ENCODE results near the gene CLEC19A.
A peak's percentile ranks its signal among the peaks of the same experiment; 100 is the strongest.

Gene CLEC19A

DNA sequence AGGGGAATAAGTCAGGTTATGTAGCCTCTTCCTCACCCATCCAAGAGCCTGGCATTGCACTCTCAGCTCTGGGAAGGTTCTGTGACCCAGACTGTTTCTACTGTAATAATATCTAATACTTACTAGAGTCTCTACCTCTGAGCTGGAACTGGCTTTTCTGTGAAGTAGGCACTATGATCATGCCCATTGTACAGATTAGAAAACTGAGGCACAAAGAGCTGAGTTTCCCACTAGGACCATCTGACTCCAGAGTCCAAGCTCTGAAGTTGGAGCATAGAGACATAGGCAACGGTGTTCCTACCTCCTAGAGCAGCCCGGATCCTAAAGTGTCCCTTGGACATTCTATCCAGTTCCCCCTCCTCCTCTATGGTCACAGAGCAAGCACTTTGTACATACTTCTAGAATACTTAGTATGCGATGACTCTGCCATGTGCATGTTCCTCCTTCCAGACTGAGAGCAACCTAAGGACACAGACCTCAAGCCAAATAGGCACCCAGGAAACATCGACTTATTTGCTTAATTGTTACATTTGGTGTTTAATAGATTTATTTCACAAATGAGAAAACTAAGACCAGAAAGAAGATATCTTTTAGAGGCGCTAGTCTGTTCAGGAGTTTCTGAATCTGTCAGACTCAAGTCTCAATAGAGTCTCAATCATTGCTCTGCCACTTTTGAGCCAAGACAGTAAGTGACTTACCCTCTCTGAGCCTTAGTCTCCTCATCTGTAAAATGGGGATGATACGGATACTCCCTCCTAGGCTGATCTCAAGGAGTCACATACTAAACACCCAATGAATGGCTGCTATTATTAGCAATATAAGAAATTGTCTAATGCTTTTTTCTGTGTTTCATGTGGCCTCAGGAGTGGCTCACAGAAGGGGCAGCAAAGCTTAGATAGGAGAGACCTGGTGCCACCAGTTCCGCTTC, 3.6 kb downstream of the CLEC19A start:
- TF ChIP-seq, protein P1, sequence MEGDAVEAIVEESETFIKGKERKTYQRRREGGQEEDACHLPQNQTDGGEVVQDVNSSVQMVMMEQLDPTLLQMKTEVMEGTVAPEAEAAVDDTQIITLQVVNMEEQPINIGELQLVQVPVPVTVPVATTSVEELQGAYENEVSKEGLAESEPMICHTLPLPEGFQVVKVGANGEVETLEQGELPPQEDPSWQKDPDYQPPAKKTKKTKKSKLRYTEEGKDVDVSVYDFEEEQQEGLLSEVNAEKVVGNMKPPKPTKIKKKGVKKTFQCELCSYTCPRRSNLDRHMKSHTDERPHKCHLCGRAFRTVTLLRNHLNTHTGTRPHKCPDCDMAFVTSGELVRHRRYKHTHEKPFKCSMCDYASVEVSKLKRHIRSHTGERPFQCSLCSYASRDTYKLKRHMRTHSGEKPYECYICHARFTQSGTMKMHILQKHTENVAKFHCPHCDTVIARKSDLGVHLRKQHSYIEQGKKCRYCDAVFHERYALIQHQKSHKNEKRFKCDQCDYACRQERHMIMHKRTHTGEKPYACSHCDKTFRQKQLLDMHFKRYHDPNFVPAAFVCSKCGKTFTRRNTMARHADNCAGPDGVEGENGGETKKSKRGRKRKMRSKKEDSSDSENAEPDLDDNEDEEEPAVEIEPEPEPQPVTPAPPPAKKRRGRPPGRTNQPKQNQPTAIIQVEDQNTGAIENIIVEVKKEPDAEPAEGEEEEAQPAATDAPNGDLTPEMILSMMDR (IDR thresholded peaks at IDR 0.05; ENCODE audit: extremely low read depth, insufficient read depth, missing control alignments): no peak
- DNase-seq (ENCODE audit: low spot score): no peak
- in situ Hi-C loops (cut with MboI; ENCODE audit: low pct_unique_long_range_greater_than_20kb, low sequenced_read_pairs, unreplicated experiment): no loop called here

DNA sequence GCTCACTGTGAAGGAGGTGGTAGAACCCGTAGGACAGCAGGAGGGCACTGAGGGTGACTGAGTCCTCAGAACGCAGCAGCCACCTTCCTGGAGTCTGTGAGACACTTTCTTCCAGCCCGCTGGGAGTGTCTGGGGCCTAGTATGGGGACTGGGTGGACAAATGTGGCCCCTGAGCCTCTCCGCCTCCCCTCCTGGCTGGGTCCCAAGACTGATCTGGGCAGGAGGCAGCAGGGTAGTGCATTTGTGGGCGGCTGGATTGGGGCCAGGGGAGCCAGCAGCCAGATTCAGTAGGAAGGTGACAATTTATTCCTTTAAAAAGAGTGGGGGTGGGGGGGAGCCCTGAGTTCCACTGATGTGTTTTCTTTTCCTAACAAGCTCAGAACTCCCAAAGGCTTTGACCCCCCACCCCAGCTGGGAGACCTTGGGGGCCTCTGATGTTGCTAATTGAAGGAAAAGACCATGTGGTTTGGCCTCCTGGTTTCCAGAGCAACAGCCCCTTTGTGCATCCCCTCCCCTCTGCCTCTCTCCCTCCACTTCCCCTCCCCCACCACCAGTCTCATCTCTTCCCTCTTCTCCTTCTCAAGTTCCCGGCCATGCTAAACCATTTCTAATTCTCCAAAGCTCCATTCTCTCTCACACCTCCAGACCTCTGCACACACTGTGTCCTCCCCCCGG, 4.4 kb downstream of the CLEC19A start:
- no peak for DNase-seq (ENCODE audit: low spot score)
- in situ Hi-C loops (cut with MboI; ENCODE audit: low pct_unique_long_range_greater_than_20kb, low sequenced_read_pairs, unreplicated experiment): no loop called here
- TF ChIP-seq, protein P1 (IDR thresholded peaks at IDR 0.05; ENCODE audit: extremely low read depth, insufficient read depth, missing control alignments): no peak

DNA sequence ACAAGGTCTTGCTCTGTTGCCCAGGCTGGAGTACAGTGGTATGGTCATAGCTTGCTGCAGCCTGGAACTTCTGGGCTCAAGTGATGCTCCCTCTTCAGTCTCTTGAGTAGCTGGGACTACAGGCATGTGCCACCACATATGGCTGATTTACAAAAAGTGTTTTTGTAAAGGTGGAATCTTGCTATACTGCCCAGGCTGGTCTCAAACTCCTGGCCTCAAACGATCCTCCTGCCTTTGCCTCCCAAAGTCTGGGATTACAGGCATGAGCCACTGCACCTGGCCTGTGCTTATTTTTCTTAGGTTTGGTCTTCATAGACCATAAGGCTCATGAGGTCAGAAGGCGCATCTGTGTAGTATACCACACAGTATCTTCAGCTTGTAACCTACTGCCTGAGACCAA, 5.3 kb downstream of the CLEC19A start:
- in situ Hi-C loops (cut with MboI; ENCODE audit: low pct_unique_long_range_greater_than_20kb, low sequenced_read_pairs, unreplicated experiment): no loop called here
- TF ChIP-seq, protein P1 (IDR thresholded peaks at IDR 0.05; ENCODE audit: extremely low read depth, insufficient read depth, missing control alignments): no peak
- DNase-seq (ENCODE audit: low spot score): no peak

DNA sequence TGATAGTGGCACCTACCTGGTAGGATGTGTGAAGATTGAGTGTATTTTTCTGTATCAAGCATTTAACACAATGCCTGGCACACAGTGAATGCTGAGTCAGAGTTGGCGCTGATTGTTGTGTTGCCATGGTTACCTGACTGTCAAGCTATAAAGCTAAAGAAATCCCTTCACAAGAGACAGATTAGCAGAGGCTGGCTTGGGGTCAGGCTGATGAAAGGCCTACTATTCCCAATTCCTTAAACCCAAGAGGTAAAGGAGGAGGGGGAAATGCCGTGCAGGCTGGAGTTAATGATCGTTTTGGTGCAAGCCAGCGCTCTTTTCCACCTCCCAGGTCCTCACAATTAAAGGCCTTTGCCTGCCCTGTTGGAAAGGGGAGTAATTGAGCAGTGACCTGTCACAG, 5.9 kb downstream of the CLEC19A start:
- no peak for DNase-seq (ENCODE audit: low spot score)
- in situ Hi-C loops (cut with MboI; ENCODE audit: low pct_unique_long_range_greater_than_20kb, low sequenced_read_pairs, unreplicated experiment): no loop called here
- TF ChIP-seq, protein P1 (IDR thresholded peaks at IDR 0.05; ENCODE audit: extremely low read depth, insufficient read depth, missing control alignments): no peak

DNA sequence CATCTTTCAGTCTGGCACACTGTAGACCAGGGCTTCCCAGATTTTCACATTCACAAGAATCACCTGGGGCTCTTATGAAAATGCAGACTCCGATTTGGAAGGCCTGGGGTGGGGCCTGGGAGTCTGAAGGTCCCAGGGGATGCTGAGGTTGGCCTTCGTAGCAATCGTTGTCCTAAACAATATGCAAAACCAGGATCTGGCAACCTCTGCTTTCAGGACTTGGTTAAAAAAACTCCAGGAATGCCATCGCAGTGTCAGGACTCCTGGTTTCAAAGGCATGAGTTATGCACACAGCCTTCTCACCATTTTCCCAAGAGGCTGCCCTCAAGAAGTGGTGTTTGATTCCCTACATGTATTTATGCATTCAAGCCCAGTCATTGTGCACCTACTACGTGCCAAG, 6.7 kb downstream of the CLEC19A start:
- in situ Hi-C loops (cut with MboI; ENCODE audit: low pct_unique_long_range_greater_than_20kb, low sequenced_read_pairs, unreplicated experiment): no loop called here
- DNase-seq (ENCODE audit: low spot score): no peak
- TF ChIP-seq, protein P1 (IDR thresholded peaks at IDR 0.05; ENCODE audit: extremely low read depth, insufficient read depth, missing control alignments): no peak

DNA sequence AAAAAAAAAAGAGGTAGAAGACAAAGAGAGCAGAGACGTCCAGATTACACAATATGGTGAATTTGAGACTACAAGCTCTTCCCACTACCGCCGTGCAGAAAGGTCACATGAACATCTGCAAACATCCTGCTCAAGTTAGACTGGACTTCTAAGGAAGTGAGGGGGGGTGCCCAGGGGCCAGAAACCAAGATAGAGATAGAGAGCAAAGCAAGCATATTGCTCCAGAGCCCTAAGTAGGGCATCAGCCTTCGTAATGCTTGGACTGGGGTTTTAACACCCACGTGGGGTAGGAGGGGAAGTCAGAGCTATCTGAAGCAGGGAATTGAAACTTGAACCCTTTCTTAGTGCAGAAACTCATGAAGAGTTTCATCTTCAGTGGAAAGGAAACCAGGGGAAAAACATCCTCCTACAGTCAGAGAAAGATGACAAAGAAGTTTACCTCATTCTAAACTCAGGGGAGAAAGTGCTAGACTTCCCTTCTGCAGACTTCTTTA, 8.7 kb downstream of the CLEC19A start:
- peak; percentile 70 for DNase-seq (ENCODE audit: low spot score)
- TF ChIP-seq, protein P1 (IDR thresholded peaks at IDR 0.05; ENCODE audit: extremely low read depth, insufficient read depth, missing control alignments): no peak
- in situ Hi-C loops (cut with MboI; ENCODE audit: low pct_unique_long_range_greater_than_20kb, low sequenced_read_pairs, unreplicated experiment): no loop called here
